GM06990 (cell line): ENCODE data around the gene LGALS3BP.

Experiments
- DNase-seq: peaks from one replicate; pipeline ENCODE4 v3.0.0-alpha.2; 2011; ENCODE audit not compliant: insufficient read length; ENCODE audit errors: extremely low read depth
- H3K27me3 ChIP-seq: replicated peaks from 2 replicates; pipeline ENCODE4 v1.6.0; 2011; ENCODE audit warnings: low read length; ENCODE audit not compliant: control insufficient read depth, insufficient read depth
- H3K36me3 ChIP-seq: 2 replicates; pipeline ENCODE4 v1.5.1; 2011; ENCODE audit warnings: low read length; ENCODE audit not compliant: control insufficient read depth, insufficient read depth
- H3K4me3 ChIP-seq: replicated peaks from 2 replicates; pipeline ENCODE4 v1.5.1; 2011; ENCODE audit warnings: low read depth, mild to moderate bottlenecking, control low read depth, low read length
- TF ChIP-seq, protein P1 (sequence below): IDR thresholded peaks from 2 replicates; pipeline ENCODE4 v1.5.1; 2011; ENCODE audit warnings: low read length, control low read depth, mild to moderate bottlenecking, inconsistent platforms; ENCODE audit not compliant: insufficient read depth, poor library complexity, severe bottlenecking

The LGALS3BP gene

DNA sequence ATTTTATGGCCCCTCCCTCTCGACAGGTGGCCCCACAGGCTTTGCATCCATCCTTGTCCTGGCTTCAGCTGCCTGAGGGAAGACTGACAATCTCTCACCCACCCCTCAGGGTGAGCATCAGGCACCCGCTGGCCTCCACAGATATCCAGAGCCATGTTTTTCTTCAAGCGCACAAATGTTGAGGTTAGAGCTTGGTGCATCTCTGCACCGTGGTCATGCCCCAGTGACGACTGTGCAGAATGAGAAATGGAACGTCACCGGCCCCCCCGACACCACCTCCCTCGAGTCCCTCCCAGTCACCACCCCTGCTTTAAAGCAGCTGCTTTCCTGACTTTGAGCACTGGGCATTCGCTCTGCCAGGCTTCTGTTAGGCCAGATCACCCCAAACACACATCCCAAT is 34.8 kb downstream of the LGALS3BP start:
- DNase-seq: no peak
- no peak overlapping the region for H3K4me3 ChIP-seq
- TF ChIP-seq, protein P1, sequence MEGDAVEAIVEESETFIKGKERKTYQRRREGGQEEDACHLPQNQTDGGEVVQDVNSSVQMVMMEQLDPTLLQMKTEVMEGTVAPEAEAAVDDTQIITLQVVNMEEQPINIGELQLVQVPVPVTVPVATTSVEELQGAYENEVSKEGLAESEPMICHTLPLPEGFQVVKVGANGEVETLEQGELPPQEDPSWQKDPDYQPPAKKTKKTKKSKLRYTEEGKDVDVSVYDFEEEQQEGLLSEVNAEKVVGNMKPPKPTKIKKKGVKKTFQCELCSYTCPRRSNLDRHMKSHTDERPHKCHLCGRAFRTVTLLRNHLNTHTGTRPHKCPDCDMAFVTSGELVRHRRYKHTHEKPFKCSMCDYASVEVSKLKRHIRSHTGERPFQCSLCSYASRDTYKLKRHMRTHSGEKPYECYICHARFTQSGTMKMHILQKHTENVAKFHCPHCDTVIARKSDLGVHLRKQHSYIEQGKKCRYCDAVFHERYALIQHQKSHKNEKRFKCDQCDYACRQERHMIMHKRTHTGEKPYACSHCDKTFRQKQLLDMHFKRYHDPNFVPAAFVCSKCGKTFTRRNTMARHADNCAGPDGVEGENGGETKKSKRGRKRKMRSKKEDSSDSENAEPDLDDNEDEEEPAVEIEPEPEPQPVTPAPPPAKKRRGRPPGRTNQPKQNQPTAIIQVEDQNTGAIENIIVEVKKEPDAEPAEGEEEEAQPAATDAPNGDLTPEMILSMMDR: no peak
- no peaks in the 10 kb centered on the region; the same call in 1 of the 2 replicates for H3K27me3 ChIP-seq
- H3K36me3 ChIP-seq: no peaks in the 10 kb centered on the region

DNA sequence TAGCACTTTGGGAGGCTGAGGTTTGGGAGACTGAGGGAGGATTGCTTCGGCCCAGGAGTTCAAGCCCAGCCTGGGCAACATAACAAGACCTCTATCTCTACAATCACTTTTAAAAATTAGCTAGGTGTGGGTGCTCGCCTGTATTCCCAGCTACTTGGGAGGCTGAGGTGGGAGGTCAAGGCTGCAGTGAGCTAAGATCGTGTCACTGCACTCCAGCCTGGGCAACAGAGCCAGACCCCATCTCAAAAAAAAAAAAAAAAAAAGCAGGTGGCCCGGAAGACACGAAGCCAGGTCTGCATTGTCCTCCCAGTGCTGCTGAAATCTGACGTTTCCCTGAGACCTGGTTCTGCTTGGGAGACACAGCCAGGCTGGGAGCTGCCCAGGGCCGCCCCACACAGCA is 35.7 kb downstream of the LGALS3BP start:
- no peak for DNase-seq
- H3K4me3 ChIP-seq: no peak overlapping the region
- H3K27me3 ChIP-seq: no peaks in the 10 kb centered on the region; the same call in 1 of the 2 replicates
- TF ChIP-seq, protein P1: no peak
- no peaks in the 10 kb centered on the region for H3K36me3 ChIP-seq

DNA sequence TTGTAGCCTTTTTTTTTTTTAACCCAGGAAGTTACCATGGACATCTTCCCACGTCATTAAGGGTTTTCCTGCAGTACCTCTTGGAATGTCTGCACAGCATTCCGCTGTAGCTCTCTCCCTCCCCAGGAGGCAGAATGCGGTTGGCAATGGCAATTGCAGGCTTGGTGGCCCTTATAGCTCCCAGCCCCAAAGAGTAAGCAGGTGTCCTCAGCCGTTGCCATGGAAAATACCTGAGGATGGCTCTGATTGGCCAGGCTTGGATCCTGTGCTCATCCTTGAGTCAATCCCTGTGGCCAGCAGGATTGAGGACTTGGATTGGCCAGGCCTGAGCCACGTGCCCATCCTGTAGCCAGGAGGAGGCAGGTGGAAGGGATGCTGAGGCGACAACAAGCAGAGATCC is 39.0 kb downstream of the LGALS3BP start:
- H3K4me3 ChIP-seq: no peak overlapping the region
- no peaks in the 10 kb centered on the region for H3K36me3 ChIP-seq
- DNase-seq: no peak
- TF ChIP-seq, protein P1: no peak
- H3K27me3 ChIP-seq: no peaks in the 10 kb centered on the region; the same call in 1 of the 2 replicates

DNA sequence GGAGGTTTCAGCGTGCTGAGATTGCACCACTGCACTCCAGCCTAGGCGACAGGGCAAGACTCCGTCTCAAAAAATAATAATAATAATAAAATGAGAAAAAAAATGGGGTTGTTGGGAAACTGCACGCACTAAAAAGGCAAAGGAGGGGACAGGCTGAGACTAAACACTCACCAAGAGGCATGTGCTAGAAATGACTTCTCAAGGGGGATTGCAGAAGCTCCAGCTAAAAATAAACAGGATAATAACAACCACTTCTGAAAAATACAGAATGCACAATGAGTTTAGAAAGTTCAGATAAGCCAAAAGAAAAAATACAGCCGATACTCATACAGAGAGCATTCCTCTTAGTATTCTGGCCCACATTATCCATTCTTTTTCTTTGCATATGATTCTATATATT is 39.5 kb downstream of the LGALS3BP start:
- Histone ChIP-seq H3K36me3 (no peaks in the 10 kb centered on the region), H3K27me3 (no peaks in the 10 kb centered on the region; the same call in 1 of the 2 replicates), H3K4me3 (no peak overlapping the region)
- no peak for DNase-seq
- TF ChIP-seq, protein P1: no peak

DNA sequence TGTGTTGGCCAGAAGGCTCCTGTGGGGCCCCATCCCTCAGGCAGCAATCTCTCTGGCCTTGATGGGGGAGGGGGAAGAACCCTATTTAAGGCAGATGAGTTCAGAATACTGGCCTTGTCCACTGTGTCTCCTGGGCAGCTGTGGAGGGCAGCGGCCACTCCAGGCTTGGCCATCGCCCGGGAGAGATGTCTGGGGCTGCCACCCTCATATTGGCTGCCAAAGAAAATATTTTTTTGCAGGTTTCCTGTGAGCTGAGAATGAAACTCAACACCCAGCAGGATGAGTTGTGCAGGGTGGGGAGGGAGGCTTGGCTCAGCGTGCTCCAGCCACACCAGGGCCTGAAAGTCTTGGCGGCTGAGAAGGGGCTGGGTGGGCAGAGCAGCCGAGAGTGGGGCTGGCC is 40.1 kb downstream of the LGALS3BP start:
- Histone ChIP-seq H3K27me3 (no peaks in the 10 kb centered on the region; the same call in 1 of the 2 replicates), H3K36me3 (no peaks in the 10 kb centered on the region), H3K4me3 (no peak overlapping the region)
- TF ChIP-seq, protein P1: no peak
- DNase-seq: no peak

DNA sequence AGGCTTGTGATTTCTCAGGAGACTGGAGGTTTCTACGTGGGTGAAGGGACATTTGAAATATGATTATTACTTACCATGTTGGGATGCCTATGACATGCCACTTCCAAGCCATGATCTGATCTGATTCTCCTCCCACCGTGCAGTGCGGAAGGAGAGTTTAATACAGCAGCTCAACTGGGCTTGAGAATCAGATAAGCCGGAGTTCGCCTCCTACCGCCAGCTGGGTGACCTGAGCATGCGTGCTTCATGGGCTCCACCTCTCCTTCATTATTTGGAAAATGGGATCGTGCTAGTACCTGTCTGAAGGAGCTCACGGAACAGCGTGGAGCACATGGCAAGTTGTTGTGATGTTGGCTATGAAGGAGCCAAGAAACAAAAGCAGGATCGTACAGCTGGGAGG is 42.2 kb downstream of the LGALS3BP start:
- no peak overlapping the region for H3K4me3 ChIP-seq
- no peaks in the 10 kb centered on the region for H3K36me3 ChIP-seq
- no peak for DNase-seq
- H3K27me3 ChIP-seq: no peaks in the 10 kb centered on the region; the same call in 1 of the 2 replicates
- TF ChIP-seq, protein P1: no peak
